ENCODE measurements around the gene FGD2.

FGD2 gene

DNA sequence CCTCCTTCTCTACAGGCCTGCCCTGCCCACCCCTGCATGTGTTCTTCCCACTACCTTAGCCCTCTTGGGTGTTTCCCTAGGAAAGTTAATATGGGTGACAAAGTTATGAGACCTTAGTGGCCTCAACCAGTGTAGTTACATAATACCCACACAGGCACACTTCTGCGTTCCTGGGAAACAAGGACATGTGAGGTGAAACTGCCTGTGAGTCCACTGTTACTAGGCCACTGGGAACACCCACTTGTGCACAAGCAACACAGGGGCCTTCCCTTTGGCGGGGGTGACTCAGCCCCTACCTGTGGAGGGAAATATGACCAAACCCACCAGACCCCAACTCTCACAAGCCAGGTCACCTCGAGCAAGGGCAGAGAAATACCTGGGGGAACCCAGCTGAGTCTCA lies 38.2 kb upstream of the FGD2 start:
- Histone ChIP-seq H3K9ac (ENCODE audit: low read depth, low read length) (no peak overlapping the region), H3K9me3 (ENCODE audit: control insufficient read depth, insufficient read depth, low read length) (no peaks in the 10 kb centered on the region), H3K4me1 (ENCODE audit: insufficient read depth, low read length) (peaks cover 12% of the 10 kb centered on the region), H3K36me3 (ENCODE audit: insufficient read depth, low read length) (peaks cover 31% of the 10 kb centered on the region)

DNA sequence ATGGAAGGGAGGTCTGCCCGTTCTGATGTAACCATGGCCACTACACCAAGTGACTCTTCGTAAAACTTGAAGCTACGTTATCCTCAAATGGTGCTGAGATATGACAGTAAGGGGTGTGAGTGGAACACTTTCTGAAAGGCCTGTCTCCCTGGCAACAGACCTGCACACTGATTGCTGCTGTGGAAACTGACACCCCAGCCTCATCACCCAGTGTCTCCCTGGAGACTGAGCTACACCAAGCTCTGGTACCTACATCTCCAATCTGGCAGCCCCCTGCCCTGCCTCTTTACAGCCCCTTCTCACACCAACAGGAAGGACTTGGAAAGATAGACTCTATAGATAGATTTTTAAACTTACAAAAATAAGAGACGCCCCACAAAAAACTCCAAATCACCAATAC lies 37.7 kb upstream of the FGD2 start:
- H3K36me3 ChIP-seq (ENCODE audit: insufficient read depth, low read length) = peaks cover 31% of the 10 kb centered on the region

DNA sequence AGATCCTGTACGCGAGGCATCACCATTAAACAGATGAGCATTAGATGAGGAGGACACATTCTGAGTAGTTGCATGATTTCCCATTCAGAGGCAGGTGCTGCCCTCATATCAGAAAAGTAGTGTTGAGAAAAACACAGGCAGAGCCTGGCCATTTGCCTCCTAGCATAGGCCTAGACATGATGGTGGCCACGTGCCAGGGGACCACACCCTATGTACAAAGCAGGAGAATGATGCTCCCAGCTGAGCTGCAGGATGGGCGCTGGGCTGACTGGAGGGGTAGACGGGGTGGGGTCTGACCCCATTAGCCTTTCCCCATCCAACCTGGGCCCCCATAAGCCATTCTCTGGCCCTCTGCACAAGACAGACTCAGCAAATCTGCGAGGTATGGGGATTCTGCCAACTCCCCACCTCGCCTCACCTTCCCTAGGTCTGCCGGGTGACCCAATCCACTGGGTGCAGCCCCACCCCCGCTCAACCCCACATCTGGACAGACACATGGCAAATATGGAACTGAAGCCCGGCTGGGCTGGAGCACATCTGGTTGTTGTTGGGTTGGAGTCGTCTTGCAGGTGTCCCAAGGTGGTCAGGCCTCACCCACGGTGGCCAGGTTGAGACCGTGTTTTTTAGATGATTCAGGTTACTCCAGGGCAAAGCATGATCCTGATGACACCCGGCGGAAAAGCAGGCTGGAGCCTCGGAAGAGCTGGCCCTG lies 37.0 kb upstream of the FGD2 start:
- peaks cover 9% of the 10 kb centered on the region for H3K4me1 ChIP-seq (ENCODE audit: insufficient read depth, low read length)
- peaks cover 31% of the 10 kb centered on the region for H3K36me3 ChIP-seq (ENCODE audit: insufficient read depth, low read length)
- H3K9me3 ChIP-seq (ENCODE audit: control insufficient read depth, insufficient read depth, low read length) = no peaks in the 10 kb centered on the region
- no peak overlapping the region for H3K9ac ChIP-seq (ENCODE audit: low read depth, low read length)

More for the DNA sequence above, 37.7 kb upstream of the FGD2 start:
- Histone ChIP-seq H3K9ac (ENCODE audit: low read depth, low read length) (no peak overlapping the region), H3K4me1 (ENCODE audit: insufficient read depth, low read length) (peaks cover 12% of the 10 kb centered on the region), H3K9me3 (ENCODE audit: control insufficient read depth, insufficient read depth, low read length) (no peaks in the 10 kb centered on the region)

- H3K4me1 ChIP-seq (ENCODE audit: insufficient read depth, low read length) = peaks cover 3% of the 10 kb centered on the region; the same call in 1 of the 2 replicates
- no peak overlapping the region for H3K9ac ChIP-seq (ENCODE audit: low read depth, low read length)
- no peaks in the 10 kb centered on the region for H3K9me3 ChIP-seq (ENCODE audit: control insufficient read depth, insufficient read depth, low read length)
- peaks cover 38% of the 10 kb centered on the region for H3K36me3 ChIP-seq (ENCODE audit: insufficient read depth, low read length)
Observed at GRCh38 chr6:36969240-36969691, 36.2 kb upstream of the FGD2 start.

GRCh38 chr6:36969988-36970891 lies 35.2 kb upstream of the FGD2 start:
- Histone ChIP-seq H3K36me3 (ENCODE audit: insufficient read depth, low read length) (peaks cover 46% of the 10 kb centered on the region), H3K4me1 (ENCODE audit: insufficient read depth, low read length) (no peaks in the 10 kb centered on the region), H3K9me3 (ENCODE audit: control insufficient read depth, insufficient read depth, low read length) (no peaks in the 10 kb centered on the region), H3K9ac (ENCODE audit: low read depth, low read length) (no peak overlapping the region)

- no peak overlapping the region for H3K9ac ChIP-seq (ENCODE audit: low read depth, low read length)
- H3K9me3 ChIP-seq (ENCODE audit: control insufficient read depth, insufficient read depth, low read length) = no peaks in the 10 kb centered on the region
- H3K36me3 ChIP-seq (ENCODE audit: insufficient read depth, low read length) = peaks cover 51% of the 10 kb centered on the region
- no peaks in the 10 kb centered on the region for H3K4me1 ChIP-seq (ENCODE audit: insufficient read depth, low read length)
Observed at GRCh38 chr6:36970892-36971842, 34.3 kb upstream of the FGD2 start.

DNA sequence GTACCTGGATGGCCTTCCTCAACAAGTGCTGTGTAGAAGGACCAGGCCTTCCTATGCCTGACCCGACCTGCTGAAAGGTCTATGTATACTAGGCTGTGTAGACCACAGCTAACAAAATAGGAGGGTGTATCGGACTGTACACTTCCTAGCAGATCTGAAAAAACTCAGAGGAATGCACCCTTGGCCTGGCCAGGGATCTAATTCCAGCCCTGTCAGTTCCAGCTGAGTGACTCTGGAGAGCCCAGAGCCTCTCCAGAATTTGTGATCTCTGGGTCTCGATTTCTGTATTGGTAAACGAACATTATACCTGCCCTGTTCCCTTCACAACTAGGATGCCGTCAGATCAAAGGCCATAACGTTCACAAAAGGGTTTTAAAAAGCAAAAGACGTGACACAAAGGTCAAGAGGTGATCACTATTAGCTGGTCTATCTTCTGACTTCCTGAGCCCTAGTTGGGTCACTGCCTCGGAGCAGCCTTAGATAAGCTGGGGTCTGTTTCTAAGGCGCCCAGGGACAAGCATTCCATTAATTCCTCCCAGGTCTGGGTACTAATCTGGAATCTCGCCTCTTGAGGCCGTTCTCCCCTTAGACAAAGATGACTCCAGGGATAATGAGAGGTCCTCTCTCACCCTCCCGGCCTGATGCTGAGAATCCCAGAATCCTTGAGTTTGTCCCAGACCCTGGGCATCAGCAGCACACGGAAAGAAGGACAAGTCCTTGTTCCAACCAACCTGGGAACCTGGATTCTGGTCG lies 33.4 kb upstream of the FGD2 start:
- H3K9ac ChIP-seq (ENCODE audit: low read depth, low read length) = no peak overlapping the region
- H3K9me3 ChIP-seq (ENCODE audit: control insufficient read depth, insufficient read depth, low read length) = no peaks in the 10 kb centered on the region
- H3K36me3 ChIP-seq (ENCODE audit: insufficient read depth, low read length) = peaks cover 51% of the 10 kb centered on the region
- no peaks in the 10 kb centered on the region for H3K4me1 ChIP-seq (ENCODE audit: insufficient read depth, low read length)

- peaks cover 52% of the 10 kb centered on the region for H3K36me3 ChIP-seq (ENCODE audit: insufficient read depth, low read length)
- H3K4me1 ChIP-seq (ENCODE audit: insufficient read depth, low read length) = no peaks in the 10 kb centered on the region
- H3K9me3 ChIP-seq (ENCODE audit: control insufficient read depth, insufficient read depth, low read length) = no peaks in the 10 kb centered on the region
- no peak overlapping the region for H3K9ac ChIP-seq (ENCODE audit: low read depth, low read length)
Observed at GRCh38 chr6:36973190-36973589, 32.3 kb upstream of the FGD2 start.

DNA sequence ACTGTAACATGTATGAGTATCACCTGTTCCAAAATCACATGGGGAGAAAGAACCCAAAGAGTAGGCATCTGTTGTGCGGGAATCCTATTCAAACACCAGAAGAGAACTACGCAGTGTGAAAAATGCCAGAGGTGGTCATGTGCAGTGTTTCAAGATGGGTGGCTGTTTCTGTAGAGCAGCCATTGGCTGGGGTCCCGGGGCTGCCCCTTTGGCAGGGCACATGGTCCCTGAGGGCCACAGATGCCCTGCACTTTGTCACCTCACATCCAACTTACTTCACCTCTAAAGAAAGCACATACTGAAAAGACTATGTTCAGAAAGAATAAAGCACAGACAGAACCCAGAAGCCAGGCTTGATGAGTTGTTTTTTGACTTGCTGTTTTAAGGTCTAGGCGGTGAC lies 31.8 kb upstream of the FGD2 start:
- H3K4me1 ChIP-seq (ENCODE audit: insufficient read depth, low read length) = no peaks in the 10 kb centered on the region
- no peak overlapping the region for H3K9ac ChIP-seq (ENCODE audit: low read depth, low read length)
- H3K9me3 ChIP-seq (ENCODE audit: control insufficient read depth, insufficient read depth, low read length) = no peaks in the 10 kb centered on the region
- peaks cover 54% of the 10 kb centered on the region for H3K36me3 ChIP-seq (ENCODE audit: insufficient read depth, low read length)

DNA sequence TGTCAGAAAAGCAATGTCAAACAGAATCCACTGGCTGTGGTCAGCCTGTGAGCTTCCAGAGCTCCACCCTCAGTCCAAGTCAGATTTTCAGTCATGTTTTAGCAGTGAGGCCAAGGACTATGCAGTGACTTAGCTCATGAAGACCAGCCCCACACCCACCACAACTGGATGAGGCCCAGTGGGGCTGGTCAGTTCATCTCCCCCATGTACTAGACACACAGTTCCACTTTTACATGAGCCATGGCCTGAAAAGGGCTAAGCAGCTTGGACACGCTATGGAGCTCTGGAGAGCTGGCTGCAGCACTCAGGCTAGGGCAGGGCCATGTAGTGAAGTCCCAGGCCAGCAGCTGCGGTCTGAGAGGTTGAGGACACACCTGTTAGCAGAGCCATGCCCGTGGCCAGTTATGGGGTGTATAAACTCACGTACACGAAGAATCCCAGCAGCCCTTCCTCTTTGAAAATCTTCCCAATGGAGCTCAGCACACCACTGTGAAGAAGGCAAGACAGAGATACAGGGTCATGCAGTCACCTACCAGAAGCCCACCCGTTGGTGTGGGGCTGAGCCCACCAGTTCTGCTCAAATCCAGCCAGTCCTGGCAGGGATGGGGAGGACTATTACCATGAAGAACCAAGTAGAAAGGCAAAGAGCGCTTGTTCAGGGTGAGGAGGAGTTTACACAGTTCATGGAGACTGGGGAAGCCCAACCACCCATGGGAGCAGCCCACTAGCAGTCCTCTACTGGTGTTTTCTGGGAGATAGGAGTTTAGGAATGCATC lies 30.0 kb upstream of the FGD2 start:
- H3K9me3 ChIP-seq (ENCODE audit: control insufficient read depth, insufficient read depth, low read length) = no peaks in the 10 kb centered on the region
- peaks cover 38% of the 10 kb centered on the region for H3K36me3 ChIP-seq (ENCODE audit: insufficient read depth, low read length)
- no peak overlapping the region for H3K9ac ChIP-seq (ENCODE audit: low read depth, low read length)
- H3K4me1 ChIP-seq (ENCODE audit: insufficient read depth, low read length) = peaks cover 3% of the 10 kb centered on the region; the same call in 1 of the 2 replicates

DNA sequence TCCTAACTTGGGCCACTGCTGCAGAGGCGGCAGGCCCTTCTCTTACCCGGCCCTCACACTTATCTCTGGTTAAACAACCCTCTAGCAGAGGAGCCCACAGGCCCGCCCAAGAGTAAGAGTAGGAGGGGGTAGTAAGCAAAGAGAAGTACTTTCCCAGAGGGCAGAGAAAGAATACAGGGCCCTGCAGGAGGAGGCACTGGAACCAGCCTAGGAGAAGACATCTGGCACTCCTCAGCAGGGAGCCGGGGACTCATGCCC lies 29.5 kb upstream of the FGD2 start:
- no peaks in the 10 kb centered on the region for H3K9me3 ChIP-seq (ENCODE audit: control insufficient read depth, insufficient read depth, low read length)
- peaks cover 35% of the 10 kb centered on the region for H3K36me3 ChIP-seq (ENCODE audit: insufficient read depth, low read length)
- peaks cover 3% of the 10 kb centered on the region; the same call in 1 of the 2 replicates for H3K4me1 ChIP-seq (ENCODE audit: insufficient read depth, low read length)
- no peak overlapping the region for H3K9ac ChIP-seq (ENCODE audit: low read depth, low read length)

DNA sequence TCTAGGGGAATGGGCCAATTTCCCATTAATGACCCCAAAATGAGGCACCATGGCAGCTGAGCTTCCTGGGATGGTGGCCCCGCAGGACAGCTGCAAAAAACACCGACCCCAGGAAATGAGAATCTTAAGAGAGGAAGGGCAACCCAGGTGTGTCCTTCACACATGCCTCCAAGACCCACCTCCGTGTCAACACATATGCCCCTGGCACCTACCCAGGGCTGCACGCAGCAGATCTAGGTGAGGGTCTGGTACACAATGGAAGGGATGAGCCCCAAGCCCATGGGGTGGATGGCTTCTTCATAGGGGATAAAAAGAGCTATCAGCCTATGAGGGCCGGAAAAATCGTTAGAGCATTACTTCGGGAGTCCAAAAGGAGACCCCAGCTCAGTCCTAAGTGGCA lies 28.9 kb upstream of the FGD2 start:
- no peaks in the 10 kb centered on the region for H3K9me3 ChIP-seq (ENCODE audit: control insufficient read depth, insufficient read depth, low read length)
- H3K36me3 ChIP-seq (ENCODE audit: insufficient read depth, low read length) = peaks cover 30% of the 10 kb centered on the region
- H3K4me1 ChIP-seq (ENCODE audit: insufficient read depth, low read length) = peaks cover 7% of the 10 kb centered on the region
- H3K9ac ChIP-seq (ENCODE audit: low read depth, low read length) = no peak overlapping the region

GRCh38 chr6:36976931-36977330 lies 28.5 kb upstream of the FGD2 start:
- Histone ChIP-seq H3K36me3 (ENCODE audit: insufficient read depth, low read length) (peaks cover 26% of the 10 kb centered on the region), H3K9ac (ENCODE audit: low read depth, low read length) (no peak overlapping the region), H3K4me1 (ENCODE audit: insufficient read depth, low read length) (peaks cover 11% of the 10 kb centered on the region), H3K9me3 (ENCODE audit: control insufficient read depth, insufficient read depth, low read length) (no peaks in the 10 kb centered on the region)
